Fibroblast of the aortic adventitia (primary cell): ENCODE measurements around the gene MRPL10. TPM values are rescaled to one million over a fixed set of nuclear protein-coding genes. Genes with fewer than 3 reads are reported as not detected.
A peak's percentile ranks its signal among the peaks of the same experiment; 100 is the strongest.

Experiments
- DNase-seq: peaks from one replicate; pipeline ENCODE4 v3.0.0-alpha.2; 2010; ENCODE audit warnings: low read depth
- H3K4me3 ChIP-seq: 2 replicates; pipeline ENCODE4 v1.5.1; 2011; ENCODE audit warnings: low read depth, mild to moderate bottlenecking, control low read depth, low read length, moderate library complexity
- total RNA-seq: library from RNA; depleted of rRNA; stranded (reverse); fragments of >200 nt; gene quantifications from 2 replicates; pipeline ENCODE4 v1.2.3, GENCODE V29; 2012; ENCODE audit warnings: low replicate concordance
- TF ChIP-seq, protein P1 (sequence below): IDR thresholded peaks from 2 replicates; pipeline ENCODE4 v1.5.1; 2011; ENCODE audit warnings: mild to moderate bottlenecking, low read length, control low read depth, inconsistent platforms; ENCODE audit not compliant: insufficient read depth

Gene MRPL10
- total RNA-seq, 1 donor, result 28.0 TPM

DNA sequence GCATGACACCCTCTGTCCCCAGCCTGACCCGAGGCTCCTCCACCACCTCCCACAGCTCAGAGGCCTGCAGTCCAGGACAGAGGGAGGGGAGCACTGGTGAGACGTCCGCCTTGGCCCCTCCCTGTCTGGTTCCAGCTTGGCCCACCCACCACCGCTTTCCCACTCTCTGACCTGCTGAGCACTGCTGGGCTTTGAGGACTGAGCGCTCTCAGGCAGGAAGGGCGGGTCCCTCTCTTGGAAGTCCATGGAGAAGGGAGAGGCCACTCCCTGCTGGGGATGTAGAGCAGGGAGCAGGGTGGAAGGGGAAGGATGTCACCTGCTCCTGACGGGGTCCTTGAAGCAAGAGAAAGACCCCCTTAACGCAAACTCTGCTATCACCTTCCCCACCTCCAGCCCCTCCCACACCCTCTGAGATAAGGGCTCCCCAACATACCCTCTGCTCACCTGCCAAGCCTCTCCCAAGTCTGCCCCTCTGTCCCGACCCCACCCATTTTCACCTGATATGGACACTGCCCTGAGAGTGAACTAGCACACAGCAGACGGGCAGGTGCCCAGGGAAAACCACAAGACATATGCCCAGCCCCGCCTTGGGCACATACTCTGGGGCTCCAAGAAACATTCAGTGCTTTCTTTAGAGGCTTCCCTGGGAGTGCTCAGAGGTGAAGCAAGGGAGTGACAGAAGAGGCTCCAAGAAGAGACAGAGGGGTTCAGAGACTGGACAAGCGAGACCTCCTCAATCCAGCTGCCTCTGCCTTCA, 11.1 kb downstream of the MRPL10 start:
- peak overlapping the region; percentile 91 for H3K4me3 ChIP-seq
- no peak for DNase-seq
- TF ChIP-seq, protein P1, sequence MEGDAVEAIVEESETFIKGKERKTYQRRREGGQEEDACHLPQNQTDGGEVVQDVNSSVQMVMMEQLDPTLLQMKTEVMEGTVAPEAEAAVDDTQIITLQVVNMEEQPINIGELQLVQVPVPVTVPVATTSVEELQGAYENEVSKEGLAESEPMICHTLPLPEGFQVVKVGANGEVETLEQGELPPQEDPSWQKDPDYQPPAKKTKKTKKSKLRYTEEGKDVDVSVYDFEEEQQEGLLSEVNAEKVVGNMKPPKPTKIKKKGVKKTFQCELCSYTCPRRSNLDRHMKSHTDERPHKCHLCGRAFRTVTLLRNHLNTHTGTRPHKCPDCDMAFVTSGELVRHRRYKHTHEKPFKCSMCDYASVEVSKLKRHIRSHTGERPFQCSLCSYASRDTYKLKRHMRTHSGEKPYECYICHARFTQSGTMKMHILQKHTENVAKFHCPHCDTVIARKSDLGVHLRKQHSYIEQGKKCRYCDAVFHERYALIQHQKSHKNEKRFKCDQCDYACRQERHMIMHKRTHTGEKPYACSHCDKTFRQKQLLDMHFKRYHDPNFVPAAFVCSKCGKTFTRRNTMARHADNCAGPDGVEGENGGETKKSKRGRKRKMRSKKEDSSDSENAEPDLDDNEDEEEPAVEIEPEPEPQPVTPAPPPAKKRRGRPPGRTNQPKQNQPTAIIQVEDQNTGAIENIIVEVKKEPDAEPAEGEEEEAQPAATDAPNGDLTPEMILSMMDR, result no peak

DNA sequence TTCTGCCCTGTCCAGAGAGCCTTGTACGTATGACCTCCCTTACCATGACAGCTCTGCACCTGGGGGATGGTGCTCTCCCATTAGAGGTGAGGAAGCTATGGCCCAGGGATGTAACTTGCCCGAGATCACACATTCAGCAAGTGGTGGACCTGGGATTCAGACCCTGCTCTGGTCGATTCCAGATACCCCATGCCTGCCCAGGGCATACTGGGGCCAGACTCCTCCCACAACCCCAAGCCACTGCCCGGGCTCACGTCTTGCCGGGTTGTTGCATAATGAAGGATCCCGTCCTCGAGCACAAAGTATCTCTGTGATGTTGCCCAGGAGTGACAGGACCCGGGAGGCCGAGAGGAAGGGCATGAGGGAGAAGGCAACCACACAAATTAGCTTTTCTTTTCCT, 11.9 kb downstream of the MRPL10 start:
- H3K4me3 ChIP-seq, result no peak overlapping the region
- TF ChIP-seq, protein P1, result no peak
- DNase-seq, result no peak

DNA sequence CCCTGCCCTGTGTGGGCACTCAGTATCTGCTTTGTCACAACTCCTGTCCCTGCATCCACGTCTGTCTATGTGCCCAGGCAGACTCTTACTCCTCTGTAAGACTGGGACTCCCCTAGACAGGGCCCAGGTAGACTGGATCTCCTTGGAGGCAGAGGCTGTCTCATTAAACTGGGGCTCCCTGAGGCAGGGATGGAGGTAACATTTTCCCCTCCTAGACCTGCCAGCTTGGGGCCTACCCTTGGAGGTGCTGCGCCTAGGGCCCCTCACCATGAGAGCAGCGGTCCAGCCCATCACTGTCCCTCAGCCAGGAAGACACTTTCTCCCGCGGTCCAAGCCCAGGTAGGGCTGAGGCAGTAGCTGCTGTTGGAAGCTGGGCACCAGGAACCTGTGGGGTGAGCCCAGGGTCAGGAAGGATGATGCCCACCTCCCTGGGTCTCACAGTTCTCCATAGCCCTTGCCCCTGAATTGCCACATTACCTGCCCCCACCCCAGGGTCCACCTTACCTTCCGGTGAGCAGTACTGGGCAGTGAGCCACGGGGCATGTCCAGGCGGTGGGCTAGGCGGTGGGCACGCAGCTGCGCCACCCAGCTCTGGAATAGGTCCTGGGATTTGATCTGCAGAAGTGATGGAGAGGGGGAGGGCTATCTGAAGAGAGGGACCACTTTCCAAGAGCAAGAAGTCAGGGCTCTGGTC, 13.2 kb downstream of the MRPL10 start:
- TF ChIP-seq, protein P1, result no peak
- no peak for DNase-seq
- H3K4me3 ChIP-seq, result no peak overlapping the region

DNA sequence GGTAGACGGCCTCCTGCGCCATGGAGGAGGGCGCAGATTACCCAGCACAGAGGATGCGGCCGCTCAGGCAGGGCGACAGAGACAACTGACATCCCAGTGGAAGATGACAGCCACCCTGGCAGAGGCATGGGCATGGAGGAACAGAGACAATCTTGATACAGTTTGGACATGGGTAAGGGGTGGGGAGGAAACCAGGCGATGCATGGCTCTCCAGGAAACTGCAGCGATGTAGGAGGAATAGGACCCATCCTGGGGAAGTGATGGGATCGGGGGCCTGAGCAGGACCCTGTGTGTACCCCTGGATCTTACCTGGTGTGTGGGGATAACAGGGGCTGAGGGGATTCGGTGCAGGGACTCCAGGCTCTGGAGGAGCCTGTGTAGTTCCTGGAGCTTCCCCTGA, 14.4 kb downstream of the MRPL10 start:
- no peak overlapping the region for H3K4me3 ChIP-seq
- DNase-seq, result no peak
- TF ChIP-seq, protein P1, result no peak

DNA sequence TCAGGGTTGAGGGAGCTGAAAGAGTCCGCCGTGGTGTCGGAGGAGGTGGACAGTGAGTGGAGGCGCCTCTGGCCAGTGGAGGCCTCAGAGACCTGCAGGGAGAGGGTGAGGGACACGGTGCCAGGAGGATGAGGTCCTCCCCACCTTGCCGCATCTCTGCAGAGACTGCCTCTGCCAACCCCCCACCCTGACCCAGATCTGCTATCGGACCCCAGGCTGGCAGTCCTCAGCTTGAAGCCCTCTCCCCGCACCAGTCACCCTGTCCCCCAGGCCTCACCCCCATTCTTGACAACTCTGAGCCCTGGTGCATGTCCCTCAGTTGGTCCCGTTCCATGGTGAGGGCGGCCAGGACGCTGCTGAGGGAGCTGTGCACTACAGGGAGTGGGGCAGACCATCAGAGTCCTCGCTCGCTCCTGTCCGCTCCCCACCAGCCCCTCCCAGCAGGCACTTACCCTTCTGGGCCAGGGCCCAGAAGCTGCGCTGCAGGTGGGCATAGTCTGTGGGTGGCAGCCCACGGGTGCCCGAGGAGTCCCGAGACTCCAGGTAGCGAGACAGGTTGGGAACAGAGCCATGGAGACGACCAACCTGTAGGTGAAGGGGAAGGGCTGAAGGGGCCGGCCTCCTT, 15.1 kb downstream of the MRPL10 start:
- DNase-seq, result no peak
- H3K4me3 ChIP-seq, result no peak overlapping the region
- TF ChIP-seq, protein P1, result no peak

DNA sequence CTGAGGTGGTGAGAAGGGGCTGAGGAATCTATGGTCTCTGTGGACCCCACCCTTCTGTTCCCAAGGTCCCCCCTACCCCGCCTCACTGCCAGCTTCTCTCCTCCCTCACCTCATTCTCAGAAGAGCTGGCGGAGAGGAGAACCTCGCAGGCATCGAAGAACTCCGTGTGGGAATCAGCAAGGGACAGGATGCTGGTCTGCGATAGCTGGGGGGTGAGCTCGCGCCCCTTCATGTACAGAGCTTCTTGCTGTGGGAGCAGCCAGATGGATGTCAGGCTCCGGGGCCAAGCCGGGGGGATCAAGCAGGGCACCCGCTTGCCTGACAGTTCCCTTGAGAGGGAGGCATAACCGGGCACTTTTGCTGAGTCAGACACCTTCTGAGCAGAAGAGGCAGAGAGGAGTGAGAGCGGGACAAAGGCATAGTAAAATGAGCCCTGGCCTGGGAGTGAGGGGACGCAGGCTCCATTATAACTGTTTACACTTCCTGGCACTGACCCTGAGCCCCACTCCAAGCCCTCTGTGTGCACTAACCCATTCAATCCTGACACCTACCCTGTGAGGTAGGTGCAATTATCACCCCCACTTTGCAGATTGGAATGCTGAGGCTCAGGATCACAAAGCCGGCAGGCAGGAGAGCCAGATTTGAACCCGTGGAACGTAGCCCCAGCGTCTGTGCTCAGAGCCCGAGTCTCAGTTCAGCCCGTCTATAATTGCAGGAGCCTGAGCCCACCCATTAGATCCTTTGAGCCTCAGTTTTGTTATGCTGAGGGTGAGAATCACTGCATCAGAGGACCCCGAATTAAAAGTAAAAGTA, 16.0 kb downstream of the MRPL10 start:
- TF ChIP-seq, protein P1, result no peak
- no peak overlapping the region for H3K4me3 ChIP-seq
- no peak for DNase-seq
